HCT116 (cell line): Measurements from ENCODE around the gene TRPV5. TPM values are rescaled to one million over a fixed set of nuclear protein-coding genes. Genes with fewer than 3 reads are reported as not detected.

Experiments used
- ATAC-seq: fragments of 200-7000 bp; cut with Tn5 transposase; 2 replicates; pipeline ENCODE4 v1.9.1; 2020; ENCODE audit warnings: mild to moderate bottlenecking, moderate library complexity
- BruUV-seq: library from RNA; stranded (reverse); fragments of 400-500 nt; replicated peaks from 2 replicates; lab custom pipeline; 2021; lab: Mats Ljungman, UMichigan
- CTCF ChIA-PET: fragments of 300-600 bp; sonication (Branson Sonifier 250); formaldehyde crosslinking; loops from one replicate; lab custom pipeline; 2021; ENCODE audit warnings: antibody characterized with exemption; lab: Charles Lee
- POLR2A ChIA-PET: fragments of 300-600, 350-600 bp; sonication (Branson Sonifier 250); formaldehyde crosslinking; loops from one replicate; lab custom pipeline; 2021; ENCODE audit warnings: antibody characterized with exemption; lab: Charles Lee
- RAD21 ChIA-PET, 2 experiments: fragments of 300-600 bp; sonication (Branson Sonifier 250); formaldehyde crosslinking; loops; one replicate each; lab custom pipeline; 2023; ENCODE audit warnings: low total read pairs in 2 of 2; ENCODE audit not compliant: uncharacterized antibody in 2 of 2, unreplicated experiment in 2 of 2, low non-redundant PET in 1 of 2; lab: Charles Lee
- DNase-seq: peaks from one replicate; pipeline ENCODE4 v3.0.0-alpha.2; 2010; ENCODE audit warnings: low read depth, low spot score
- H2AFZ ChIP-seq: fragments of 200-600 bp; shearing (Covaris generic), sonication (generic); 2 replicates; pipeline ENCODE4 v1.6.1; 2017; ENCODE audit warnings: low read depth, mixed run types, mixed read lengths, antibody characterized with exemption, low read length; ENCODE audit not compliant: poor library complexity, severe bottlenecking
- H3K27ac ChIP-seq: 2 replicates; pipeline ENCODE4 v1.5.1; 2012; ENCODE audit warnings: low read depth, low read length
- H3K27me3 ChIP-seq: fragments of 200-600 bp; sonication (generic); 2 replicates; pipeline ENCODE4 v1.6.1; 2016; ENCODE audit warnings: mixed run types, low read length, mixed read lengths; ENCODE audit not compliant: insufficient read depth
- H3K36me3 ChIP-seq, 2 experiments: fragments of 200-500 bp in 1 of 2; fragments of 200-600 bp in 1 of 2; sonication (Bioruptor generic) in 1 of 2; sonication (generic) in 1 of 2; 2 replicates each; pipeline versions ENCODE4 v1.5.1 to v1.6.1; 2014 to 2016; ENCODE audit warnings: low read length in 2 of 2, inconsistent platforms in 1 of 2, mixed read lengths in 1 of 2, mixed run types in 1 of 2; ENCODE audit not compliant: insufficient read depth in 2 of 2, control insufficient read depth in 1 of 2
- H3K4me1 ChIP-seq, 2 experiments: fragments of 200-600 bp in 1 of 2; sonication (generic) in 1 of 2; 2 replicates each; pipeline versions ENCODE4 v1.5.1 to v1.6.1; 2012 to 2017; ENCODE audit warnings: low read length in 2 of 2, inconsistent platforms in 1 of 2, mild to moderate bottlenecking in 1 of 2, mixed read lengths in 1 of 2, mixed run types in 1 of 2, moderate library complexity in 1 of 2; ENCODE audit not compliant: insufficient read depth in 2 of 2, control insufficient read depth in 1 of 2
- H3K4me2 ChIP-seq: fragments of 200-600 bp; sonication (generic); 2 replicates; pipeline ENCODE4 v1.6.1; 2017; ENCODE audit warnings: mixed run types, low read length, mixed read lengths
- H3K4me3 ChIP-seq, 2 experiments: fragments of 200-600 bp in 1 of 2; sonication (generic) in 1 of 2; replicated peaks in 1 of 2; 2 replicates each; pipeline ENCODE4 v1.5.1; 2011 to 2016; ENCODE audit warnings: low read length in 2 of 2, control low read depth in 1 of 2, low read depth in 1 of 2, mild to moderate bottlenecking in 1 of 2, mixed read lengths in 1 of 2, mixed run types in 1 of 2
- H3K79me2 ChIP-seq: fragments of 200-600 bp; sonication (generic); 2 replicates; pipeline ENCODE4 v1.6.1; 2017; ENCODE audit warnings: mild to moderate bottlenecking, mixed run types, low read length, moderate library complexity, mixed read lengths; ENCODE audit not compliant: insufficient read depth
- H3K9ac ChIP-seq: fragments of 200-600 bp; sonication (generic); 2 replicates; pipeline ENCODE4 v1.6.1; 2016; ENCODE audit warnings: low read length, mixed read lengths
- H3K9me2 ChIP-seq: fragments of 200-600 bp; sonication (generic), shearing (Covaris generic); 2 replicates; pipeline ENCODE4 v1.6.1; 2017; ENCODE audit warnings: mixed run types, mild to moderate bottlenecking, moderate library complexity; ENCODE audit not compliant: insufficient read depth
- H3K9me3 ChIP-seq, 2 experiments: fragments of 200-500 bp in 1 of 2; fragments of 200-600 bp in 1 of 2; sonication (Bioruptor generic) in 1 of 2; sonication (generic) in 1 of 2; 2 replicates each; pipeline ENCODE4 v1.6.1; 2014 to 2017; ENCODE audit warnings: low read length in 2 of 2, mixed read lengths in 2 of 2, inconsistent platforms in 1 of 2, low read depth in 1 of 2, mild to moderate bottlenecking in 1 of 2, mixed run types in 1 of 2, moderate library complexity in 1 of 2; ENCODE audit not compliant: control insufficient read depth in 1 of 2, insufficient read depth in 1 of 2
- H4K20me1 ChIP-seq: fragments of 200-600 bp; sonication (generic), shearing (Covaris generic); 2 replicates; pipeline ENCODE4 v1.6.1; 2017; ENCODE audit warnings: mixed run types, mild to moderate bottlenecking, moderate library complexity; ENCODE audit not compliant: insufficient read depth
- ATF3 ChIP-seq: IDR thresholded peaks from 2 replicates; pipeline ENCODE4 v1.6.1; 2012
- CBX3 ChIP-seq: IDR thresholded peaks from 2 replicates; pipeline ENCODE4 v1.6.1; 2012; ENCODE audit warnings: low read depth
- CEBPB ChIP-seq: IDR thresholded peaks from 2 replicates; pipeline ENCODE4 v1.6.1; 2012; ENCODE audit warnings: low read depth
- CTCF ChIP-seq, 3 experiments: fragments of 200-600 bp in 1 of 3; sonication (generic) in 1 of 3; IDR thresholded peaks in 2 of 3; conservative IDR thresholded peaks in 1 of 3; 2 replicates each; pipeline ENCODE4 v1.5.1; 2012 to 2017; ENCODE audit warnings: low read depth in 2 of 3, low read length in 2 of 3, antibody characterized with exemption in 1 of 3, borderline replicate concordance in 1 of 3, control low read depth in 1 of 3, mild to moderate bottlenecking in 1 of 3, mixed read lengths in 1 of 3, mixed run types in 1 of 3, moderate library complexity in 1 of 3; ENCODE audit not compliant: insufficient read depth in 1 of 3
- ELF1 ChIP-seq: IDR thresholded peaks from 2 replicates; pipeline ENCODE4 v1.6.1; 2012; ENCODE audit warnings: low read depth, borderline replicate concordance
- EZH2 ChIP-seq: fragments of 200-600 bp; sonication (generic); IDR thresholded peaks from 2 replicates; pipeline ENCODE4 v1.6.1; 2017; ENCODE audit warnings: antibody characterized with exemption, mixed run types
- MAX ChIP-seq: IDR thresholded peaks from 2 replicates; pipeline ENCODE4 v1.6.1; 2012
- RAD21 ChIP-seq: IDR thresholded peaks from 2 replicates; pipeline ENCODE4 v1.6.1; 2012; ENCODE audit warnings: low read depth, mild to moderate bottlenecking
- REST ChIP-seq: IDR thresholded peaks from 2 replicates; pipeline ENCODE4 v1.6.1; 2012; ENCODE audit warnings: low read depth
- SIN3A ChIP-seq: IDR thresholded peaks from 2 replicates; pipeline ENCODE4 v1.6.1; 2012; ENCODE audit warnings: low read depth
- SP1 ChIP-seq: IDR thresholded peaks from 2 replicates; pipeline ENCODE4 v1.6.1; 2012; ENCODE audit warnings: low read depth
- TCF7L2 ChIP-seq: IDR thresholded peaks from 2 replicates; pipeline ENCODE4 v1.7.0; 2011; ENCODE audit warnings: borderline replicate concordance, inconsistent platforms; ENCODE audit not compliant: insufficient read depth, insufficient read length; ENCODE audit errors: extremely low read depth
- YY1 ChIP-seq: IDR thresholded peaks from 2 replicates; pipeline ENCODE4 v1.6.1; 2011; ENCODE audit warnings: low read length, low read depth, moderate library complexity, mild to moderate bottlenecking; ENCODE audit not compliant: insufficient replicate concordance; ENCODE audit errors: extremely low read depth
- ZBTB33 ChIP-seq: IDR thresholded peaks from 2 replicates; pipeline ENCODE4 v1.6.1; 2011; ENCODE audit warnings: mild to moderate bottlenecking, low read length, moderate library complexity; ENCODE audit not compliant: insufficient replicate concordance; ENCODE audit errors: extremely low read depth
- ZFX ChIP-seq: fragments of 450-650 bp; IDR thresholded peaks from 2 replicates; pipeline ENCODE4 v1.6.1; 2017
- ZNF274 ChIP-seq: fragments of 200-500 bp; sonication (Bioruptor generic); IDR thresholded peaks from 2 replicates; pipeline ENCODE4 v1.6.1; 2014; ENCODE audit warnings: mild to moderate bottlenecking, low read depth, low read length, inconsistent platforms
- intact Hi-C: fragments of 100-400 bp; cut with micrococcal nuclease; formaldehyde crosslinking; loops from 2 replicates; pipeline ENCODE4 v1.10.0; 2022
- total RNA-seq: library from RNA; stranded (reverse); gene quantifications from one replicate; pipeline ENCODE4 v1.2.1, GENCODE V29; 2021; ENCODE audit not compliant: unreplicated experiment

The TRPV5 gene
- total RNA-seq, 1 experiment from 2014 or later: not detected

GRCh38 chr7:142940966-142941535 lies 7.5 kb upstream of the TRPV5 start:
- no peaks in the 10 kb centered on the region for H3K79me2 ChIP-seq
- no peaks in the 10 kb centered on the region for H3K9me2 ChIP-seq
- H3K4me3 ChIP-seq: no peak overlapping the region
- ChIA-PET RAD21 (no interaction called here), CTCF (no interaction called here), POLR2A (no interaction called here)
- no peaks in the 10 kb centered on the region for H3K4me1 ChIP-seq
- H3K9me3 ChIP-seq: no peaks in the 10 kb centered on the region
- BruUV-seq: no TSS peak
- no peak overlapping the region for H2AFZ ChIP-seq
- H3K27ac ChIP-seq: no peak overlapping the region
- no peaks in the 10 kb centered on the region for H3K27me3 ChIP-seq
- ATAC-seq (no peak), DNase-seq (no peak)
- no peaks in the 10 kb centered on the region for H4K20me1 ChIP-seq
- H3K36me3 ChIP-seq: no peaks in the 10 kb centered on the region
- TF ChIP-seq TCF7L2 (no peak), SP1 (no peak), ELF1 (no peak), CBX3 (no peak), MAX (no peak), RAD21 (no peak), ZBTB33 (no peak), CTCF (IDR thresholded peaks at IDR 0.05 in 2 of 3, conservative IDR thresholded peaks at IDR 0.05 in 1 of 3; ENCODE audit: borderline replicate concordance in 1 of 3, insufficient read depth in 1 of 3, low read depth in 2 of 3, low read length in 2 of 3) (no peak), EZH2 (no peak), ZFX (no peak), REST (no peak), ZNF274 (no peak), SIN3A (no peak), ATF3 (no peak), YY1 (no peak), CEBPB (no peak)
- intact Hi-C loops: no loop called here
- no peak overlapping the region for H3K4me2 ChIP-seq
- no peak overlapping the region for H3K9ac ChIP-seq
